ENCODE results near the gene MLST8.

Gene MLST8

DNA sequence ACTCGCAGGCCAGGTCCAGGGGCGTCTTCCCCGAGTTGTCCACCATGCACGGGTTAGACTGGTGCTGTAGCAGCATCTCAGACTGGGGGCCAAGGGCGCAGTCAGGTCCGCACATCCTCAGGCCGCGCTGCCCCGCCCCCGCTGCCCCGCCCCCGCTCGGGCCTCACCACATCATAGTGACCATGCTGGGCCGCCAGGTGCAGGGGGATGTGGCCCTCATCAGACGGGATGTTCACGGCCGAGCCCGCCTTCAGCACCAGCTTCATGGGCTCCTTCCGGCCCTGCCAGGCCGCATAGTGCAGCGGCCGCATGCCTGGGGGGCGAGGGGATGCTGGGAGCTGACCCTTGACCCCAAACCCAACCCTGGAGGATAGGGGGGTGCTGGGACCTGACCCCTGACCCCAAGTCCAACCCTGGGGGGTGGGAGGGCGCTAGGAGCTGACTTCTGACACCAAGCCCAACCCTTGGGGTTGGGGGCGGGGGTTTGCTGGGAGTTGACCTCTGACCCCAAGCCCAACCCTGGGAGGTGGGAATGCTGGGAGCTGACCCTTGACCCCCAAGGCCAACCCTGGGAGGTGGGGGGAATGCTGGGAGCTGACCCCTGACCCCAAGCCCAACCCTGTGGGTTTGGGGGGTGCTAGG, 15.9 kb upstream of the MLST8 start:
- Histone ChIP-seq H3K27ac (ENCODE audit: low read length) (no peak overlapping the region), H3K4me2 (ENCODE audit: low read depth, low read length) (no peak overlapping the region), H2AFZ (ENCODE audit: low read length) (no peak overlapping the region), H3K27me3 (replicated peaks; ENCODE audit: insufficient read depth, low read length) (peaks cover 88% of the 10 kb centered on the region), H3K9me3 (replicated peaks; ENCODE audit: insufficient read depth, low read length) (no peaks in the 10 kb centered on the region), H3K79me2 (ENCODE audit: low read length) (no peaks in the 10 kb centered on the region), H3K4me3 (ENCODE audit: low read length) (no peak overlapping the region), H3K36me3 (replicated peaks; ENCODE audit: insufficient read depth, low read length) (no peaks in the 10 kb centered on the region), H3K4me1 (ENCODE audit: low read length) (no peaks in the 10 kb centered on the region), H3K9ac (ENCODE audit: low read length) (no peak overlapping the region), H3K9me2 (replicated peaks; ENCODE audit: insufficient read depth, low read length) (no peaks in the 10 kb centered on the region), H4K20me1 (ENCODE audit: insufficient read depth, low read length) (no peaks in the 10 kb centered on the region), H3F3A (ENCODE audit: insufficient read depth, low read length) (no peaks in the 10 kb centered on the region)
- TF ChIP-seq EZH2phosphoT487 (IDR thresholded peaks at IDR 0.05; ENCODE audit: low read length) (no peak), EZH2 (optimal IDR thresholded peaks at IDR 0.05; ENCODE audit: low read depth, low read length) (no peak)
- TF ChIP-seq, protein P1, sequence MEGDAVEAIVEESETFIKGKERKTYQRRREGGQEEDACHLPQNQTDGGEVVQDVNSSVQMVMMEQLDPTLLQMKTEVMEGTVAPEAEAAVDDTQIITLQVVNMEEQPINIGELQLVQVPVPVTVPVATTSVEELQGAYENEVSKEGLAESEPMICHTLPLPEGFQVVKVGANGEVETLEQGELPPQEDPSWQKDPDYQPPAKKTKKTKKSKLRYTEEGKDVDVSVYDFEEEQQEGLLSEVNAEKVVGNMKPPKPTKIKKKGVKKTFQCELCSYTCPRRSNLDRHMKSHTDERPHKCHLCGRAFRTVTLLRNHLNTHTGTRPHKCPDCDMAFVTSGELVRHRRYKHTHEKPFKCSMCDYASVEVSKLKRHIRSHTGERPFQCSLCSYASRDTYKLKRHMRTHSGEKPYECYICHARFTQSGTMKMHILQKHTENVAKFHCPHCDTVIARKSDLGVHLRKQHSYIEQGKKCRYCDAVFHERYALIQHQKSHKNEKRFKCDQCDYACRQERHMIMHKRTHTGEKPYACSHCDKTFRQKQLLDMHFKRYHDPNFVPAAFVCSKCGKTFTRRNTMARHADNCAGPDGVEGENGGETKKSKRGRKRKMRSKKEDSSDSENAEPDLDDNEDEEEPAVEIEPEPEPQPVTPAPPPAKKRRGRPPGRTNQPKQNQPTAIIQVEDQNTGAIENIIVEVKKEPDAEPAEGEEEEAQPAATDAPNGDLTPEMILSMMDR (IDR thresholded peaks at IDR 0.05; ENCODE audit: low read length), result no peak
- no peak for DNase-seq

DNA sequence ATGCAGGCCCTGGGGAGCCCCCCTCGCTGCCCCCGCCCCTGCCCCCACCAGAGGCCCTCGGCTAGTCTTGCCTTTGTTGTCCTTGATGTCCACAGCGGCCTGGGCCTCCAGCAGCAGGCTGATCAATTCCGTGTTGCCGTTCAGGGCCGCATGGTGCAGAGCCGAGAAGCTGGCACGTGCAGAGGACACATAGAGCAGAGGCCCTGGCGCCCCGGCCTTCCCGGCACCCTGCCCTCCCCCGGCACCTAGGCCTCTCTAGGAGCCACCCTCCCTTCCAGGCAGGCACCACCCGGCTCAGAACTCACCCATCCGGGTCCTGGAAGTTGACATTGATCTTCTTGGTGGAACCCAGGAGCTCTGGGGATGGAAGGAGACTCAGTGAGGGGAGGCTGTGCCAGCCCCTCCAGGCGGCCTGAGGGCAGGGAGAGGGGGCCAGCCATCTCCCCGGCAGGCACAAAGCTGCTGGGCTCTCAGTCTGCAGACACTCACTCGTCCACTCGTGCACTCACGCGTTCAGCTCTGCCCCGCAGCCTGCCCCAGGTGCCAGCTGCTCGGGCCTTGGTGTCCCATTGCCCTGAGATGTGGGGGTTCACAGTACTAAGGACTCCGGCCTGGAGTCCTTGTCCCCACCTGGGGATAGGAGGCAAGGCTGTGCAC, 15.1 kb upstream of the MLST8 start:
- Histone ChIP-seq H3F3A (ENCODE audit: insufficient read depth, low read length) (no peaks in the 10 kb centered on the region), H3K36me3 (replicated peaks; ENCODE audit: insufficient read depth, low read length) (no peaks in the 10 kb centered on the region), H3K4me2 (ENCODE audit: low read depth, low read length) (no peak overlapping the region), H3K79me2 (ENCODE audit: low read length) (no peaks in the 10 kb centered on the region), H3K4me1 (ENCODE audit: low read length) (no peaks in the 10 kb centered on the region), H3K9ac (ENCODE audit: low read length) (no peak overlapping the region), H4K20me1 (ENCODE audit: insufficient read depth, low read length) (no peaks in the 10 kb centered on the region), H3K9me2 (replicated peaks; ENCODE audit: insufficient read depth, low read length) (no peaks in the 10 kb centered on the region), H2AFZ (ENCODE audit: low read length) (no peak overlapping the region), H3K9me3 (replicated peaks; ENCODE audit: insufficient read depth, low read length) (no peaks in the 10 kb centered on the region), H3K4me3 (ENCODE audit: low read length) (no peak overlapping the region), H3K27me3 (replicated peaks; ENCODE audit: insufficient read depth, low read length) (peaks cover 88% of the 10 kb centered on the region), H3K27ac (ENCODE audit: low read length) (no peak overlapping the region)
- TF ChIP-seq EZH2phosphoT487 (IDR thresholded peaks at IDR 0.05; ENCODE audit: low read length), result no peak
- no peak for TF ChIP-seq EZH2 (optimal IDR thresholded peaks at IDR 0.05; ENCODE audit: low read depth, low read length)
- TF ChIP-seq, protein P1 (IDR thresholded peaks at IDR 0.05; ENCODE audit: low read length), result no peak
- DNase-seq, result no peak

GRCh38 chr16:2190659-2191445, 14.4 kb upstream of the MLST8 start:
- Histone ChIP-seq H3K4me3 (ENCODE audit: low read length) (no peak overlapping the region), H3K4me2 (ENCODE audit: low read depth, low read length) (no peak overlapping the region), H3K36me3 (replicated peaks; ENCODE audit: insufficient read depth, low read length) (no peaks in the 10 kb centered on the region), H3K9me2 (replicated peaks; ENCODE audit: insufficient read depth, low read length) (no peaks in the 10 kb centered on the region), H3F3A (ENCODE audit: insufficient read depth, low read length) (no peaks in the 10 kb centered on the region), H3K4me1 (ENCODE audit: low read length) (no peaks in the 10 kb centered on the region), H3K79me2 (ENCODE audit: low read length) (no peaks in the 10 kb centered on the region), H3K9ac (ENCODE audit: low read length) (no peak overlapping the region), H3K9me3 (replicated peaks; ENCODE audit: insufficient read depth, low read length) (no peaks in the 10 kb centered on the region), H3K27me3 (replicated peaks; ENCODE audit: insufficient read depth, low read length) (peaks cover 88% of the 10 kb centered on the region), H2AFZ (ENCODE audit: low read length) (no peak overlapping the region), H4K20me1 (ENCODE audit: insufficient read depth, low read length) (no peaks in the 10 kb centered on the region), H3K27ac (ENCODE audit: low read length) (no peak overlapping the region)
- TF ChIP-seq EZH2 (optimal IDR thresholded peaks at IDR 0.05; ENCODE audit: low read depth, low read length), result no peak
- TF ChIP-seq, protein P1 (IDR thresholded peaks at IDR 0.05; ENCODE audit: low read length), result no peak
- no peak for TF ChIP-seq EZH2phosphoT487 (IDR thresholded peaks at IDR 0.05; ENCODE audit: low read length)
- no peak for DNase-seq
